Rectal smooth muscle tissue (tissue), 1 donor: ENCODE results near the gene DYSF.

Experiments
- H3K27ac ChIP-seq: one replicate; pipeline ENCODE4 v1.7.0; 2013; ENCODE audit warnings: low read depth, low read length, inconsistent platforms
- H3K27me3 ChIP-seq: one replicate; pipeline ENCODE4 v1.7.0; 2013; ENCODE audit warnings: low read length; ENCODE audit not compliant: control insufficient read depth, insufficient read depth
- H3K36me3 ChIP-seq: one replicate; pipeline ENCODE4 v1.7.0; 2013; ENCODE audit warnings: low read length; ENCODE audit not compliant: control insufficient read depth, insufficient read depth
- H3K4me1 ChIP-seq: one replicate; pipeline ENCODE4 v1.7.0; 2013; ENCODE audit warnings: low read length; ENCODE audit not compliant: control insufficient read depth, insufficient read depth
- H3K4me3 ChIP-seq: one replicate; pipeline ENCODE4 v1.7.0; 2013; ENCODE audit warnings: low read length
- H3K9ac ChIP-seq: one replicate; pipeline ENCODE4 v1.7.0; 2013; ENCODE audit warnings: low read length

DYSF gene

GRCh38 chr2:71557321-71557720 is 104.0 kb downstream of the DYSF start:
- H3K9ac ChIP-seq: no peak overlapping the region
- H3K4me3 ChIP-seq: no peak overlapping the region
- H3K27ac ChIP-seq: no peak overlapping the region
- H3K4me1 ChIP-seq: no peaks in the 10 kb centered on the region
- no peaks in the 10 kb centered on the region for H3K27me3 ChIP-seq
- H3K36me3 ChIP-seq: peaks cover 4% of the 10 kb centered on the region

GRCh38 chr2:71558300-71559051 is 105.1 kb downstream of the DYSF start:
- Histone ChIP-seq H3K27me3 (no peaks in the 10 kb centered on the region), H3K9ac (no peak overlapping the region), H3K4me1 (no peaks in the 10 kb centered on the region), H3K4me3 (no peak overlapping the region), H3K27ac (no peak overlapping the region), H3K36me3 (peaks cover 4% of the 10 kb centered on the region)

GRCh38 chr2:71559080-71559827 is 105.9 kb downstream of the DYSF start:
- H3K27ac ChIP-seq: no peak overlapping the region
- H3K27me3 ChIP-seq: no peaks in the 10 kb centered on the region
- peaks cover 3% of the 10 kb centered on the region for H3K36me3 ChIP-seq
- H3K4me3 ChIP-seq: no peak overlapping the region
- no peak overlapping the region for H3K9ac ChIP-seq
- no peaks in the 10 kb centered on the region for H3K4me1 ChIP-seq

GRCh38 chr2:71559828-71560637 is 106.7 kb downstream of the DYSF start:
- Histone ChIP-seq H3K9ac (no peak overlapping the region), H3K4me1 (no peaks in the 10 kb centered on the region), H3K27me3 (no peaks in the 10 kb centered on the region), H3K36me3 (no peaks in the 10 kb centered on the region), H3K4me3 (no peak overlapping the region), H3K27ac (no peak overlapping the region)

- H3K27me3 ChIP-seq: no peaks in the 10 kb centered on the region
- no peaks in the 10 kb centered on the region for H3K36me3 ChIP-seq
- H3K4me1 ChIP-seq: no peaks in the 10 kb centered on the region
- H3K27ac ChIP-seq: no peak overlapping the region
- no peak overlapping the region for H3K4me3 ChIP-seq
- H3K9ac ChIP-seq: no peak overlapping the region
These were observed 107.3 kb downstream of the DYSF start for GRCh38 chr2:71560638-71561011.

GRCh38 chr2:71561441-71562267 is 108.3 kb downstream of the DYSF start:
- Histone ChIP-seq H3K9ac (no peak overlapping the region), H3K4me3 (no peak overlapping the region), H3K4me1 (no peaks in the 10 kb centered on the region), H3K27ac (no peak overlapping the region), H3K36me3 (no peaks in the 10 kb centered on the region), H3K27me3 (no peaks in the 10 kb centered on the region)

- no peaks in the 10 kb centered on the region for H3K27me3 ChIP-seq
- no peak overlapping the region for H3K27ac ChIP-seq
- H3K4me3 ChIP-seq: no peak overlapping the region
- H3K9ac ChIP-seq: no peak overlapping the region
- H3K4me1 ChIP-seq: no peaks in the 10 kb centered on the region
- H3K36me3 ChIP-seq: no peaks in the 10 kb centered on the region
These were observed 109.2 kb downstream of the DYSF start for GRCh38 chr2:71562518-71562917.

GRCh38 chr2:71563872-71564271 is 110.5 kb downstream of the DYSF start:
- no peak overlapping the region for H3K9ac ChIP-seq
- H3K36me3 ChIP-seq: no peaks in the 10 kb centered on the region
- no peak overlapping the region for H3K4me3 ChIP-seq
- H3K27ac ChIP-seq: no peak overlapping the region
- no peaks in the 10 kb centered on the region for H3K27me3 ChIP-seq
- H3K4me1 ChIP-seq: no peaks in the 10 kb centered on the region

GRCh38 chr2:71564361-71564760 is 111.0 kb downstream of the DYSF start:
- Histone ChIP-seq H3K4me1 (no peaks in the 10 kb centered on the region), H3K36me3 (no peaks in the 10 kb centered on the region), H3K27ac (no peak overlapping the region), H3K9ac (no peak overlapping the region), H3K4me3 (no peak overlapping the region), H3K27me3 (no peaks in the 10 kb centered on the region)

- Histone ChIP-seq H3K27me3 (no peaks in the 10 kb centered on the region), H3K9ac (no peak overlapping the region), H3K36me3 (no peaks in the 10 kb centered on the region), H3K4me3 (no peak overlapping the region), H3K4me1 (no peaks in the 10 kb centered on the region), H3K27ac (no peak overlapping the region)
These were observed 111.4 kb downstream of the DYSF start for GRCh38 chr2:71564790-71565189.

- Histone ChIP-seq H3K4me3 (no peak overlapping the region), H3K27ac (no peak overlapping the region), H3K36me3 (peaks cover 9% of the 10 kb centered on the region), H3K27me3 (no peaks in the 10 kb centered on the region), H3K4me1 (no peaks in the 10 kb centered on the region), H3K9ac (no peak overlapping the region)
These were observed 113.0 kb downstream of the DYSF start for GRCh38 chr2:71566372-71566771.

- H3K36me3 ChIP-seq: peaks cover 13% of the 10 kb centered on the region
- no peaks in the 10 kb centered on the region for H3K4me1 ChIP-seq
- H3K9ac ChIP-seq: no peak overlapping the region
- no peaks in the 10 kb centered on the region for H3K27me3 ChIP-seq
- H3K4me3 ChIP-seq: no peak overlapping the region
- no peak overlapping the region for H3K27ac ChIP-seq
These were observed 114.3 kb downstream of the DYSF start for GRCh38 chr2:71567625-71568024.
